ENCODE results near the gene LAMC2. TPM values are rescaled to one million over a fixed set of nuclear protein-coding genes. Genes with fewer than 3 reads are reported as not detected.

LAMC2 gene
- total and polyA plus RNA-seq, 2 of the 8 experiments (the other 6 are each of a cell fraction or from before 2014, with no cell fraction given): 4.6 to 12.9 TPM

DNA sequence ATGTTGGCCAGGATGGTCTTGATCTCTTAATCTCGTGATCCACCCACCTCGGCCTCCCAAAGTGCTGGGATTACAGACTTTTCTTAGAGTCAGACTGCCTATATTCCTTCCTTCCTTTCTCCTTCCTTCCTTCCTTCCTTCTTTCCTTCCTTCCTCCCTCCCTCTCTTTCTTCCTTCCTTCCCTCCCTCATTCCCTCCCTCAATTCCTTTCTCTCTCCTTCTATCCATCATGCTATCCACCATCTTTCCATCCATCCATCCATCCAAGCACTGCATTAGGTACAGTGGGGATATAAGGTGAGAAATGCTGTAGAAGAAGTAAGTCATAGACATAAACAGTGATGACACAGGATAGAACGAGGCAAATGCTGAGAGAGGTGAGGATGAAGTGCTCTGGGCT is 13.2 kb downstream of the LAMC2 start:
- no peak overlapping the region for H3K56ac ChIP-seq (replicated peaks; ENCODE audit: insufficient read length, low read depth, low read length)
- 90% methylated on average over 3 of the region's 3 CpGs; no CpG with 5 or more reads in 1 of the 2 experiments for WGBS, 2 experiments (ENCODE audit: extremely low coverage in 1 of 2, insufficient coverage in 1 of 2, insufficient read length in 1 of 2, insufficient replicate concordance in 2 of 2, low coverage in 1 of 2, low lambda C conversion rate in 2 of 2, missing lambda C conversion rate in 1 of 2)
- no peak overlapping the region for H3K27ac ChIP-seq (ENCODE audit: low read depth, low read length)
- H2BK12ac ChIP-seq (ENCODE audit: low read depth, low read length): no peak overlapping the region; the same call in 1 of the 2 replicates
- no peak overlapping the region for H3K23ac ChIP-seq (ENCODE audit: insufficient read length)
- no peak overlapping the region for H3K18ac ChIP-seq (ENCODE audit: extremely low read depth, low read length)
- H2BK5ac ChIP-seq (ENCODE audit: low read depth, low read length): no peak overlapping the region
- no peaks in the 10 kb centered on the region for H3K36me3 ChIP-seq (ENCODE audit: control insufficient read depth in 2 of 4, insufficient read depth in 4 of 4, low read length in 3 of 4)
- H3K27me3 ChIP-seq (replicated peaks in 1 of 4; ENCODE audit: control insufficient read depth in 3 of 4, extremely low read depth in 1 of 4, insufficient read depth in 3 of 4, low read length in 3 of 4): no peaks in the 10 kb centered on the region
- no peak overlapping the region for H3K4ac ChIP-seq (replicated peaks; ENCODE audit: insufficient read length, low read depth, low read length)
- FAIRE-seq (no peak), DNase-seq (ENCODE audit: low read depth in 1 of 2, low spot score in 2 of 2) (no peak)
- CTCF ChIA-PET (ENCODE audit: partially characterized antibody): no interaction called here
- no peaks in the 10 kb centered on the region for H3K79me1 ChIP-seq (ENCODE audit: low read depth, low read length)
- no peak overlapping the region; the same call in 1 of the 2 replicates for H2AK5ac ChIP-seq (ENCODE audit: low read depth, low read length)
- POLR2A ChIA-PET (ENCODE audit: partially characterized antibody): no interaction called here
- H3K9me3 ChIP-seq (ENCODE audit: insufficient read depth in 2 of 2, low read depth in 1 of 2, low read length in 1 of 2): no peaks in the 10 kb centered on the region
- H2BK20ac ChIP-seq (ENCODE audit: low read length): no peak overlapping the region
- no peak overlapping the region for H4K91ac ChIP-seq (replicated peaks; ENCODE audit: insufficient read length, low read length)
- H4K20me1 ChIP-seq (replicated peaks in 1 of 2; ENCODE audit: control insufficient read depth in 1 of 2, insufficient read depth in 2 of 2, low read length in 2 of 2): no peaks in the 10 kb centered on the region
- H2AFZ ChIP-seq (ENCODE audit: low read length): no peak overlapping the region
- H3K4me2 ChIP-seq (ENCODE audit: insufficient read depth in 1 of 2, low read depth in 2 of 2, low read length in 2 of 2): no peak overlapping the region
- no peak for TF ChIP-seq RNF2 (IDR thresholded peaks at IDR 0.05; ENCODE audit: borderline replicate concordance, low read depth, low read length, missing control alignments, poor library complexity, severe bottlenecking)
- H3K79me2 ChIP-seq (ENCODE audit: control insufficient read depth in 1 of 2, insufficient read depth in 2 of 2, low read length in 2 of 2): no peaks in the 10 kb centered on the region
- H2BK120ac ChIP-seq (replicated peaks; ENCODE audit: low read depth, low read length): no peak overlapping the region
- no peak overlapping the region for H3K9ac ChIP-seq (replicated peaks in 1 of 4; ENCODE audit: extremely low read depth in 1 of 4, low read depth in 3 of 4, low read length in 3 of 4)
- H4K5ac ChIP-seq (ENCODE audit: insufficient read length, low read depth, low read length): no peak overlapping the region
- peaks cover 5 to 9% (median 7%) of the 10 kb centered on the region in 4 experiments; a peak in 6 of 7 replicates for H3K4me1 ChIP-seq (replicated peaks in 1 of 4; ENCODE audit: control insufficient read depth in 3 of 4, insufficient read depth in 4 of 4, low read length in 3 of 4)
- no peak overlapping the region for H3K14ac ChIP-seq (ENCODE audit: insufficient read length)
- H3K23me2 ChIP-seq (ENCODE audit: low read depth, low read length): no peaks in the 10 kb centered on the region; the same call in 1 of the 2 replicates
- no peak overlapping the region for H2BK15ac ChIP-seq (ENCODE audit: low read length)
- no peak overlapping the region for H3K4me3 ChIP-seq (ENCODE audit: extremely low read depth in 1 of 4, insufficient read depth in 2 of 4, low read depth in 3 of 4, low read length in 4 of 4)
- H4K8ac ChIP-seq (ENCODE audit: extremely low read depth, insufficient read depth, low read length): no peak overlapping the region
